Islet precursor cell (in vitro differentiated cells): ENCODE data around the gene WDR54.
"Not testable (repeated sequence)": the region's sequence is repeated elsewhere in the genome, so short reads cannot be mapped to it uniquely, and the experiment has no call there.

ENCODE experiments used
- DNase-seq: peaks from one replicate; pipeline ENCODE4 v3.0.0-alpha.2; 2018

Gene WDR54

GRCh38 chr2:74407682-74408081 lies 13.8 kb upstream of the WDR54 start:
- no peak for DNase-seq

- no peak for DNase-seq
These were observed 8.4 kb upstream of the WDR54 start for GRCh38 chr2:74413001-74413698.

GRCh38 chr2:74414441-74414840 lies 7.1 kb upstream of the WDR54 start:
- DNase-seq, result no peak

- DNase-seq, result no peak
These were observed 6.4 kb upstream of the WDR54 start for GRCh38 chr2:74414881-74415761.

GRCh38 chr2:74415762-74416395 lies 5.7 kb upstream of the WDR54 start:
- peak; percentile 48 for DNase-seq

- DNase-seq, result no peak
These were observed 4.8 kb upstream of the WDR54 start for GRCh38 chr2:74416778-74417177.

GRCh38 chr2:74417197-74417596 lies 4.3 kb upstream of the WDR54 start:
- no peak for DNase-seq

- DNase-seq, result no peak
These were observed 3.8 kb upstream of the WDR54 start for GRCh38 chr2:74417763-74418162.

- no peak for DNase-seq
These were observed 3.2 kb upstream of the WDR54 start for GRCh38 chr2:74418312-74418711.

- DNase-seq, result no peak
These were observed 2.2 kb upstream of the WDR54 start for GRCh38 chr2:74419345-74419744.

GRCh38 chr2:74420006-74420405 lies 1.5 kb upstream of the WDR54 start:
- DNase-seq, result no peak

GRCh38 chr2:74420443-74421103 lies 957 bp upstream of the WDR54 start:
- not testable (repeated sequence) for DNase-seq

GRCh38 chr2:74423231-74424095 lies 1.9 kb downstream of the WDR54 start:
- DNase-seq, result no peak

- DNase-seq, result peak; percentile 70
These were observed 2.8 kb downstream of the WDR54 start for GRCh38 chr2:74424139-74424992.

GRCh38 chr2:74424995-74425406 lies 3.5 kb downstream of the WDR54 start:
- DNase-seq, result no peak

- DNase-seq, result no peak
These were observed 4.0 kb downstream of the WDR54 start for GRCh38 chr2:74425523-74425922.

GRCh38 chr2:74426181-74426758 lies 4.7 kb downstream of the WDR54 start:
- no peak for DNase-seq

- no peak for DNase-seq
These were observed 6.0 kb downstream of the WDR54 start for GRCh38 chr2:74427551-74427950.

GRCh38 chr2:74428675-74429074 lies 7.1 kb downstream of the WDR54 start:
- no peak for DNase-seq
